ENCODE results near the gene CNTN1.

The CNTN1 gene

GRCh38 chr12:40663781-40664180 is 28.5 kb upstream of the CNTN1 start:
- no peak for DNase-seq (ENCODE audit: low read depth)
- in situ Hi-C loops (cut with HindIII; ENCODE audit: low sequenced_read_pairs), result no loop called here
- TF ChIP-seq CTCF (IDR thresholded peaks at IDR 0.05; ENCODE audit: low read depth, low read length, missing control alignments), result no peak
- no peak overlapping the region for H3K4me3 ChIP-seq (ENCODE audit: low read depth, low read length)

- TF ChIP-seq CTCF (IDR thresholded peaks at IDR 0.05; ENCODE audit: low read depth, low read length, missing control alignments), result no peak
- no peak for DNase-seq (ENCODE audit: low read depth)
- H3K4me3 ChIP-seq (ENCODE audit: low read depth, low read length), result no peak overlapping the region
- in situ Hi-C loops (cut with HindIII; ENCODE audit: low sequenced_read_pairs), result no loop called here
These were observed 24.1 kb upstream of the CNTN1 start for GRCh38 chr12:40668099-40668529.

- no peak for TF ChIP-seq CTCF (IDR thresholded peaks at IDR 0.05; ENCODE audit: low read depth, low read length, missing control alignments)
- no peak for DNase-seq (ENCODE audit: low read depth)
- in situ Hi-C loops (cut with HindIII; ENCODE audit: low sequenced_read_pairs), result no loop called here
These were observed 19.4 kb upstream of the CNTN1 start for GRCh38 chr12:40672741-40673271.

GRCh38 chr12:40681148-40681547 is 11.1 kb upstream of the CNTN1 start:
- no peak overlapping the region for H3K4me3 ChIP-seq (ENCODE audit: low read depth, low read length)
- in situ Hi-C loops (cut with HindIII; ENCODE audit: low sequenced_read_pairs), result no loop called here
- DNase-seq (ENCODE audit: low read depth), result no peak
- TF ChIP-seq CTCF (IDR thresholded peaks at IDR 0.05; ENCODE audit: low read depth, low read length, missing control alignments), result no peak

More at GRCh38 chr12:40672741-40673271, 19.4 kb upstream of the CNTN1 start:
- no peak overlapping the region for H3K4me3 ChIP-seq (ENCODE audit: low read depth, low read length)

- TF ChIP-seq CTCF (IDR thresholded peaks at IDR 0.05; ENCODE audit: low read depth, low read length, missing control alignments), result no peak
- DNase-seq (ENCODE audit: low read depth), result no peak
- in situ Hi-C loops (cut with HindIII; ENCODE audit: low sequenced_read_pairs), result no loop called here
- H3K4me3 ChIP-seq (ENCODE audit: low read depth, low read length), result no peak overlapping the region
These were observed 7.3 kb upstream of the CNTN1 start for GRCh38 chr12:40684986-40685385.

- in situ Hi-C loops (cut with HindIII; ENCODE audit: low sequenced_read_pairs), result no loop called here
- TF ChIP-seq CTCF (IDR thresholded peaks at IDR 0.05; ENCODE audit: low read depth, low read length, missing control alignments), result no peak
- H3K4me3 ChIP-seq (ENCODE audit: low read depth, low read length), result no peak overlapping the region
- DNase-seq (ENCODE audit: low read depth), result no peak
These were observed 4.0 kb upstream of the CNTN1 start for GRCh38 chr12:40688085-40688725.

Data from astrocyte of the cerebellum (primary cell).